Measurements from ENCODE around the gene ODF2.

ODF2 gene

GRCh38 chr9:128526720-128527119, 70.9 kb downstream of the ODF2 start:
- DNase-seq = no peak

DNA sequence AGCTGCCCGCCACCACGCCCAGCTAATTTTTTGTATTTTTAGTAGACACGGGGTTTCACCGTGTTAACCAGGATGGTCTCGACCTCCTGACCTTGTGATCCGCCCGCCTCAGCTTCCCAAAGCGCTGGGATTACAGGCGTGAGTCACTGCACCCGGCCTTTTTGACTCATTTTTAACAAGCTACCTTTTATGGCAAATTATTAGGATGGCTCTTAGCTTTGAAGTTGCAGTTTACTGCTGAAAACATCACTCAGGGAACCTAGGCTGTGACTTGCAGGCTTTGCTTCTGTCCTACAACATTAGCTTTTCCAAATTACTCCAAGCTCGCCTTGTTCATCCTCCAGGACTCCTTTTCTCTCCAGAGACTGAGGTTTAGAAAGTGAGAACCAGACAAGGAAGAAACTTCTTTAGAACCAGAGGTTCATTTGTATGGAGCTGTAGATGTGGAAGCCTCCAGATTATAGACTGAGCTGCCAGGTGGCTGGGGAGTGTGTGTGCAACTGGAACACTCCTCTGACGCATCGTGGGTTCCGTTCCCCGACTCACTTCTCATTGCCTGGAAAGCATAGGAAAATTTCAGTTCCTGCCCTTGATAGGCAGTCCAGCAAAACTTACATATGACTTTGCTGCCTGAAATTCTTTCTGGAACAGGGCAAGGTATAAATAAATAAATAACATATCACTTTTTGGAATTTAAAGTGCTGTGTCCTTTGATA, 72.8 kb downstream of the ODF2 start:
- no peak for DNase-seq

GRCh38 chr9:128529191-128529590, 73.4 kb downstream of the ODF2 start:
- no peak for DNase-seq

DNA sequence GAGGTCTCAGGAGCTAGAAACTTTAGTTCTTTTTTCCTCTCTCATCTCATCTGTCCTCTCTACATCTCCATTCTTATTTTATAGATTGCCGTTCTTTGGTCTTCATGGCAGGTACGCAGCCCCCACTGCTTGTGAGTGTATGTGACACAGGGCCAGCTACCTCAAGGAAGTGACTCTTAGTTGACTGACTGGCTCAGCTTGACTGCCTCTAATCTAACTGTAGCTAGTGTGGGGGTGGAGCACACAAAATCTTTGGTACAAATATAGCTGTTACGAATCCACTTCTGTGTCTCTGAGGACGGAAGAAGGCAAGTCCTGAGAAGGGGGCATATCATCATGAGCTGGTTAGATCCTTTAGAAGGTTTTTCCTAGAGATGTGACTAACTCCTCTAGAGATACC, 76.8 kb downstream of the ODF2 start:
- no peak for DNase-seq

GRCh38 chr9:128540634-128541360, 85.0 kb downstream of the ODF2 start:
- no peak for DNase-seq

GRCh38 chr9:128546504-128546903, 90.7 kb downstream of the ODF2 start:
- no peak for DNase-seq

- no peak for DNase-seq
Observed at GRCh38 chr9:128548876-128549275, 93.1 kb downstream of the ODF2 start.

- peak in 2 of 51 donors; percentile 37 to 54 for DNase-seq
Observed at GRCh38 chr9:128550226-128550625, 94.4 kb downstream of the ODF2 start.

Data from hypothalamus (tissue), 51 donors.